Measurements from ENCODE around the gene SNRPA1.

GRCh38 chr15:101328001-101328400, 33.0 kb upstream of the SNRPA1 start:
- TF ChIP-seq POLR2A (IDR thresholded peaks at IDR 0.05) (no peak), CTCF (IDR thresholded peaks at IDR 0.05) (no peak)
